ENCODE results near the gene GJC1.

GJC1 gene

DNA sequence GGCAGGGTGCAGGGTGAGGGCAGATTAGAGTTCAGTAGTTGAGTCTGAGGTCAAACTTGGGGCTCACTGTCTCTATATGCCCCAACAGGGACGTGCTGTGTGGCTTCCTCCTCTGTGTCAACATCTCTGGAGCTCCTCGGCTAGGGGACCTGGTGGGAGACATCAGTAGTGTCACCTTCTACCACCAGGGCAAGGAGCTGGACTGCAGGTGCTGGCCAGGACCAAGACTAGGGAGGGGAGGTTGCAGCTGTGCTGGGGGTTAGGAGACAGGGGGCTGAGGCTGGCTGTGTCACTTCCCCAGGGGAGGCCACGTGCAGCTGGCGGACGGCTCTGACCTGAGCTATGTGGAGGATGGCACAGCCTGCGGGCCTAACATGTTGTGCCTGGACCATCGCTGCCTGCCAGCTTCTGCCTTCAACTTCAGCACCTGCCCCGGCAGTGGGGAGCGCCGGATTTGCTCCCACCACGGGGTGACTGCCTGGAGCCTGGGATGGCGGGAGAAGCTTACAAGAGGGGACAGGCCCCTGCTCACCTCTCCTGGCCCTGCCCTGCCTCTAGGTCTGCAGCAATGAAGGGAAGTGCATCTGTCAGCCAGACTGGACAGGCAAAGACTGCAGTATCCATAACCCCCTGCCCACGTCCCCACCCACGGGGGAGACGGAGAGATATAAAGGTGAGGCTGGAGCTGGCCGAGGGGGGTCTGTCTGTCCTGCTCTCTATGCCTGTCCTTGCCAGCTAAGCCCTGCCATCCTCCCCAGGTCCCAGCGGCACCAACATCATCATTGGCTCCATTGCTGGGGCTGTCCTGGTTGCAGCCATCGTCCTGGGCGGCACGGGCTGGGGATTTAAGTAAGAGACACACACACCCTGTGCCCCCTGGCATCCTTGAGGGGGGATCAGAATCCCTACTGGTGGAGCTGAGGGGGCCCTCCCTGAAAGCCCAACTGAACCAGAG lies 52.4 kb downstream of the GJC1 start:
- DNase-seq (ENCODE audit: low read depth in 2 of 2) = no peak

- DNase-seq (ENCODE audit: low read depth in 2 of 2) = no peak
Measured at GRCh38 chr17:44776628-44777393, 53.3 kb downstream of the GJC1 start.

- DNase-seq (ENCODE audit: low read depth in 2 of 2) = peak in 1 of 2 donors; percentile 98
Measured at GRCh38 chr17:44775838-44776621, 54.1 kb downstream of the GJC1 start.

- DNase-seq (ENCODE audit: low read depth in 2 of 2) = peak in 1 of 2 donors; percentile 96
Measured at GRCh38 chr17:44775136-44775837, 54.8 kb downstream of the GJC1 start.

- peak; percentile 79 to 91 for DNase-seq (ENCODE audit: low read depth in 2 of 2)
Measured at GRCh38 chr17:44774271-44775135, 55.6 kb downstream of the GJC1 start.

DNA sequence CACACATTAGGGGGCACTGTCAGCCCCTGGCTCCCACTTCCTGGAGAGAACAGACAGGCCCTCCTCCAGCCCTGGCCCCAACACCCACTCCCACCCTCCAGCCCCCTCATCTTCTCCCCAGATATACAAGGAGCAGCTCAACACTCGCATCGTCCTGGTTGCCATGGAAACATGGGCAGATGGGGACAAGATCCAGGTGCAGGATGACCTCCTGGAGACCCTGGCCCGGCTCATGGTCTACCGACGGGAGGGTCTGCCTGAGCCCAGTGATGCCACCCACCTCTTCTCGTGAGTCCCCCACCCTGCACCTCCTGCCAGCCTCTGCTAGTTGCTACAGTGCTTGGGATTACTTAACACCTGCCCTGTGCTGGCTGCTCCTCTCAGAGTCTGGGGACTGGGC lies 56.9 kb downstream of the GJC1 start:
- no peak for DNase-seq (ENCODE audit: low read depth in 2 of 2)

DNA sequence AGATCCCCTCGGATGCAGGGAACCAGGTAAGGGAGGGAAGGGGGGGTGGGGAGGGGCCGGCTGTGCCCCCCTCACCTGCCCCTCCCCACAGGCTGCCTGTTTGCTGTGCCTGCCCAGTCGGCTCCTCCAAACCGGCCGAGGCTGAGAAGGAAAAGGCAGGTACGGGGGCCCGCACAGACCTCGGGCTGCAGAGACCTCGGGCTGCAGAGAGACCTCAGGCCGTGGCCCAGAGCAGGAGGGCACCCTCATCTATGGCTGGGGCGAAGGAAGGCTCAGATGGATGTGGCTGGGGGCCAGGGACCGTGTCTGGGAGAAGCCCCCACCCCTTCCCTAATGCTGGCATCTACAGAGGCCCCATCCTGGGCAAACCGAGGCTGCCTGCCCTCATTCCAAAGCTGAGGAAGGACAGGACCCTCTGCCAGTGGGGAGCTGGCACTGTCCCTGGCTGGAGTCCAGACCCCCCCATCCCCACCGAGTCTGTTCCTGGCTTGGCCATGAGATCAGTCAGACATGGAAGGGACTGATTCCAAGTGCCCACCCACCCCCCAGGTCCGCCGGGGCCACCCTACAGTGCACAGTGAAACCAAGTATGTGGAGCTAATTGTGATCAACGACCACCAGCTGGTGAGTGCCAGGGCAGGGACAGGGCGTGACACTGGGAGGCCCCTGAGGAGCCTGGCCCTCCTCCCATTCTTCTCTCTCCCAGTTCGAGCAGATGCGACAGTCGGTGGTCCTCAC lies 57.6 kb downstream of the GJC1 start:
- no peak for DNase-seq (ENCODE audit: low read depth in 2 of 2)

DNA sequence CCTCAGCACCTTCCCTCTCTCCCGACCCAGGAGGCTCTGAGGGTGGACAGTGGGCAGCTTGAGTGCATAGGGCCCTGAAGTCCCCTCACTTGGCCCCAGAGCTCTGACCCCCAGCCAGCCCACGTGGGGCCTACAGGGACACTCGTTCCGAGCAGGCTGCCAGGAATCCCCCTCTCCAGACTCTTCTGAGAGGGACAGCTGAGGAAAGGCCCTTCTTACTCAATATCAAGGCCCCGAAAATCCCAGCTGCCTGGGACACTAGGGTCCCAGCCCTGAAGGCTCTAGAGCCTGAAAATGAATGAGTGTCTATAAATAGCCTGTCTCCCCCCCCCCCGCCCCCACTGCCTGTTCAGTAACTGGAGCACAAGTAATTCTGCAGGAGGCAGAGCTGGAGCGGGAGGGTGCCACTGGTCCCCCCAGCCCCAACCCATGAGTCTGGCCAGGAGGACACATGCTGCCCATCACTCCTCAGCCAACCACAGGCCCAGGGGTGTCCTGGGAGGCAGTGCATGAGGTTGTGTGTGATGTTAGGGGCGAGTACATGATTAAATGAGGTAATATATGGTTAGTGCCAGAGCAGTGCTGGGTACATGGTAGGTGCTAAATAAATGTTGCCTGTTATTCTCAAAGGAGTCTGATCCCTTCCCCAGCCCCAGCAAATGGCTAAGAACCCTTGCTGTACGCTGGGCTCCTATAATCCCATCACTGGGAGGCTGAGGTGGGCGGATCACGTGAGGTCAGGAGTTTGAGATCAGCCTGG lies 59.7 kb downstream of the GJC1 start:
- DNase-seq (ENCODE audit: low read depth in 2 of 2) = no peak

- no peak for DNase-seq (ENCODE audit: low read depth in 2 of 2)
Measured at GRCh38 chr17:44769647-44770084, 60.4 kb downstream of the GJC1 start.

DNA sequence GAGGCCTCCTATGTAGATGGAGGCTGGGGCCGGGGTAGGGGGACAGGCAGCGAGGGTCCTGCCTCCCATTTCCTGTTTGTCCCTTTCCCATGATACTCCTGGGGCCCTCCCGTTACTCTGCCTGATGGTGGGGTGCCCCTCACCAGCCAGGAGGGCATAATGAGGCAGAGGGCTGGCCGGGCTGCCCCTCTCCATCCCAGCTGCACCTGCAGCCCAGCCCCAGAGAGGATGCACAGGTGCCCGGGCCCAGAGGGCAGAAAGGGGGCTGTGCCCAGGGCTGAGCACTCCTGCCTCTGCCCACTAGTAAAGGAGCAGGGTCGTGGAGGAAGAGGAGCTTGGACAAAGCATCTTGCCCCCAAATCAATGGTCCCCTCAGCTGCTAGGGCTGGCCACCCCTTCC lies 60.9 kb downstream of the GJC1 start:
- no peak for DNase-seq (ENCODE audit: low read depth in 2 of 2)

DNA sequence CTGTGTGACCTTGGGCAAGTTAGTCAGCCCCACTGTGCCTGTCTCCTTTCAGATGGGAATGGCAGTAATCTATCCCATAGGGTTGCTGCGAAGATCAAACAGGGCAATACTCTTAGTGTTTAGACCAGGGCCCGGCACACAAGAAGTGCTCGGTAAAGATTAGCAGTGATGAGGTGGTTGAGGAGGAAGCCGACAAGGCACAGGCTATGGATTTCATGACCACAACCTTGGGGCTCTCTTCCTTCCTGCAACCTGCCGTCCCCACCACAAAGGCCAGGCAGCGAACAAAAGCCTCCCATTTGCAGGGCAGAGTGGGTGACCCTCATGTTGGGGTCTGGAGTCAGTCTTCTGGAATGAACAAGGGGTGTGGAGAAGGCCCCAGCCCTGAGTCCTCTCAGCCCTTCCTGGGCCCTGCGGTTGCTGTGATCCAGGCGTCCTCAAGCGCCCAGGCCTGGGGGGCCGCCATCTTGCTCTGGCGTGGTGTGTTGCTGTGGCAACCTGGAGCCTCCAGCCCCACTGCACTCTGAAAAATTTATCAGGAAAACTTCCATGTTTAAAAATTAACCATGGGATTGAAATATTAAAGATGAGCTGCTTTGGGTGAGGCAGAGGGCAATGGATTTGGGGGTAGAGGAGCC lies 61.5 kb downstream of the GJC1 start:
- DNase-seq (ENCODE audit: low read depth in 2 of 2) = no peak

- DNase-seq (ENCODE audit: low read depth in 2 of 2) = no peak
Measured at GRCh38 chr17:44767493-44767892, 62.6 kb downstream of the GJC1 start.

DNA sequence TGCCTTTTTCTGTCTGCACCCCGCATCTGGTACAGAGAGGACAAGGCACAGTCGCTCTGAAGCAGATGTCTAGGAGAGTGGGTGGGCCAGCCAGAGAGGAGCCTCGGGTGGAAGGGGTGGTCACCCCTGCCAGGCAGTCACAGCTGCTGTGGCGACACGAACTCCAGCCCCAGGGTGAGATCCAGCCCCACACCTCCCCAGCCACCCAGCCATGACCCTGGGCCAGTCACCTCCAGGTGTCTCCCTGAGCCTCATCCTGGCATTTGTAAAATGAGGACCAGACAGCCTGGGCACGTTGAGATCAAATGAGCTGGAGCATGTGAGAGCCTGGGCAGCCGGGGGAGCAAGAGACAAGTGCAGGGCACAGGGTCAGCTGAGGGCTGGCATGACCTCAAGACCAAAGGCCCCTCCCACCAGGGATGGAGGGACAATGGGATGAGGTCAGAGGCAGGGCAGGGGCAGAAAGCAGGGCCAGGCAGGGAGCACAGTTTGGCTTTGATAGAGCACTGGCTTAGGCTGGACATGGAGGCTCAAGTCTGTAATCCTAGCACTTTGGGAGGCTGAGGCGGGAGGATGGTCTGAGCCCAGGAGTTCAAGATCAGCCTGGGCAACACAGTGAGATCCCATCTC lies 63.6 kb downstream of the GJC1 start:
- DNase-seq (ENCODE audit: low read depth in 2 of 2) = no peak

GRCh38 chr17:44765965-44766364 lies 64.1 kb downstream of the GJC1 start:
- no peak for DNase-seq (ENCODE audit: low read depth in 2 of 2)

DNA sequence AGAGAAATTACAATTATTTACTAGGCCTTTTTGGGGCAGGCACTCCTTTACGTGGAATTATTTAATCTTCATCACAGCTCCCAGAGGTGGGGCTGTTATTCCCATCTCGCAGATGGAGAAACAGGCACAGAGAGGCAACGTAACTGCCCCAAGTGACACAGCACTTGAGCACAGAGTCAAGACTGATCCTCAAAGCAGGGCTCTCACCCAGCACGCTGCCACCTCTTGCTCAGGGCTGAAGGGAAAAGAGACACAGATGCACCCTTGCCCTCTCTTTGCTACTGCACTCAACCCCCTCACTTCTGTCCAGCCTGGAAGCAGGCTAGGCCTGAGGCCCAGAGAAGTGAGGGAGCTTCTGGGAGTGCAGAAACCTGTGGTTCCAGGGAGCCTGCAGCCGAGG lies 66.9 kb downstream of the GJC1 start:
- no peak for DNase-seq (ENCODE audit: low read depth in 2 of 2)

GRCh38 chr17:44761932-44762810 lies 67.9 kb downstream of the GJC1 start:
- DNase-seq (ENCODE audit: low read depth in 2 of 2) = no peak

All from stimulated activated CD4-positive, alpha-beta T cell treated with anti-CD3 and anti-CD28 coated beads, Interleukin-1b, Interleukin-23, amount 100 ng/mL, for 4 hours (primary cell).